Raji (cell line): ENCODE measurements around the gene USP50.

Experiments used
- POLR2A ChIP-seq: IDR thresholded peaks from 2 replicates; pipeline ENCODE4 v1.6.1; 2011; ENCODE audit warnings: low read depth, low read length, control low read depth; ENCODE audit not compliant: insufficient read depth

USP50 gene

DNA sequence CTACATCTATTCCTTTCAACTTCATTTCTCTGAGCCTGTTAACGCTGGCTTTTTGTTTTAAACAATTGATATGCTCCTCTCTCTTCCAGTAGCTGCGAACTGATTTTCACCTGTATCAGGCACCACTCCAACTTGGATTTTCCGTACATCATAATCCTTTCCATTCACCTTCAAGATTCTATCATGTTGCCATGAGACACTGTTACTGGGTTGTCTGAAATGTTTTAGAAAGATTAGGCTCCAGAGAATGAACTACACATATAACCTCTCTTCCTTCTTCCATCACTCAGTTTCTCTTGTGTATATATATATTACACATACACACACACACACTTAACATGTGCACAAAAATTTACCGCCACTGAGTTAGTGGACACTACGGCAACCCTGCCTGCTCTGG is at the start of gene USP50:
TSS of gene USP50 (minus strand) at position 101 of the 400 bp plus-strand sequence. CDS start 141 bp downstream, outside the sequence.
- no peak for TF ChIP-seq POLR2A

GRCh38 chr15:50594311-50594710 is 47.8 kb upstream of the USP50 start:
- TF ChIP-seq POLR2A, result no peak

DNA sequence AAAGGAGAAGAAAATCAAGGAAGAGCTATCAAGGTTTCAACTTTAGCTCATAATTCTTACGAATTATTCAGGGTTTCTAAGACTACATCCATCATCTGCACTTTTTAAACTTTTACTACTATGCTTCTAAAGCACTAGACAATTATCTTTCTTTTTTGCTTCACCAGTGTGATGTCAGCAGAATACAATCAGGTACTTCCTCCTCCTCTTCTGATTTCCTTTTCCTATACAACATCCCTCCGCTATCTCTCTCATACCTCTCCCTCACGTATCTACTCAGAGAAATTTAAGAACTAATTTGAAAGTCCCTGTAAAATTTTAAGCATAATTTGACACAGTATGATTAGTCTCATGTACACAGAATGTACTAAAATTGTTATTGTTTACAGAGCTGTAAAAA is 47.3 kb upstream of the USP50 start:
- no peak for TF ChIP-seq POLR2A

DNA sequence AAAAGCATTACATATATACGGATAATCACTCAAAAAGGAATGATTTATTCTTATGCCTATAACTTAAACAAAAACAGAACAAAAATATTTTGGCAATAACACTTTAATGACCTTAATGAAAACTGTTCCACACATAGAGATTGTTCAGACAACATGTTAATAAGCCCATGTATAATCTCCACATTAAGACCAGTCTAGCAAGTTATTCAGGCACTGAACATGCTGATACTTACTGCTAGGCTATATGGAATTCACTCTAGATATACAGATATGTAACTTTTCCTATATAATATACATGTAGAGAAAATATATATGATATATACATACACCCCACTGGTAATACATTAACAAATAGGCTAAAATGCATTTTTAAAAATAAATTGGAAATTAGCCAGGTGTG is 43.8 kb upstream of the USP50 start:
- TF ChIP-seq POLR2A, result no peak

DNA sequence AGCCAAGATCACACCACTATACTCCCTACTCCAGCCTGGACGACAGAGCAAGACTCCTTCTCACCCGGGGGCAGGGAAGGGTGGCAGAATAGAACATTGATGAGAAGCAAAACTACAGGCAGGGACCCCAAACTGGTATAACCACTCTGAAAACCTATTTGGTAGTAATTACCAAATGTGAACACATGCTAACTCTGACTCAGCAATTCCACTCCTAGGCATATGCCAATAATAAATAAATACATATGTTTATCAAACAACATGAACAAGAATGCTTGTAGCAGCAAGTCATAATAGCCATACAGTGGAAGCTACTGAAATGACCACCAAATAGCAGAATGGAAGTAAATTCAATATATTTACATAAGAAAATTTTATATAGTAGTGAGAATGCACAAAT is 31.0 kb upstream of the USP50 start:
- no peak for TF ChIP-seq POLR2A

GRCh38 chr15:50576166-50576565 is 29.7 kb upstream of the USP50 start:
- TF ChIP-seq POLR2A, result no peak

DNA sequence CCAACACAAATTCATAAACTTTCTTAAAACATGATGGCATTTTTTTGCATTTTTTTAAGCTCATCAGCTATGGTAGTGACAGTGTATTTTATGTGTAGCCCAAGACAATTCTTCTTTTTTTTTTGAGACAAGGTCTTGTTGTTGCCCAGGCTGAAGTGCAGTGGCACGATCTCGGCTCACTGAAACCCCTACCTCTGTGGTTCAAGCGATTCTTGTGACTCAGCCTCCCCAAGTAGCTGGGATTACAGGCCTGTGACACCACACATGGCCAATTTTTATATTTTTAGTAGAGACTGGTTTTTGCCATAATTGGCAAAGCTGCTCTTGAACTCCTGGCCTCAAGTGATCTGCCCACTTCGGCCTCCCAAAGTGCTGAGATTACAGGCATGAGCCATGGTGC is 17.3 kb upstream of the USP50 start:
- TF ChIP-seq POLR2A, result no peak

DNA sequence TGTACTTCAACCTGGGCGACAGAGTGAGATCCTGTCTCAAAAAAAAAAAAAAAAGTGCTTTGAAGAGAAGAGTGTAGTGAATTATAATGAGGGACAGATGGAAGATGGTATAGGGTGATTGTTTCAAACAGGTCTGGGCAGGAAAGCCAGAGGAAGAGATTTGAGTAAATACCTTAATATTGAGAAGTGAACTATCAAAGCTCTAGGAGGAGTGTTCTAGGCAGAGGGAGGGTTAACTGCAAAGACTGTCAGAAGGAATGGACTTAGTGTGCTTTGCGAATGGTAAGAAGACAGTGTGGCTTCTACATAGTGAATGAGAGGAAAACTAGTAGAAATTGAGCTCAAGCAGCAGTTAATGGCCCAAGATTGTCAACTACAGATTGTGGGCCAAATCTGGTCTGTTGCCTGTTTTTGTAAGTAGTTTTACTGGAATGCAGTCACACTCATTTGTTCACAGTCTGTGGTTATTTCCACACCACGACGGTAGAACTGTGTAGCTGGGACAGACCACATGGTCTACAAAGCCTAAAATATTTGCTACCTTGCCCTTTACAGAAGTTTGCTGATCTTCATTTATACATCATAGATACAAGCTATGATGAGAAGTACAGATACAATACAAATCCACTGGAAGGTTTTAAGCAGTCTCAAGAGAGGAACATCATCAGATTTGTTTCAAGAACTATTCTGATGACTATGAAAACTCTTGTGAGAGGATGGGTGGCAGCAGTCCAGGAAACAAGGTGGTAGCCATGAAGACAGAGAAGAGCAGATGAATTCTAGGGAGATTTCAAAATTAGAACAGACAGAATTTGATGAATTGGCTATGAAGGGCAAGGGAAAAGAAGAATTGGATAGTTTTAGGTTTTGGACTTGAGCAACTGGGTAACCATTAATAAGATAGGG is 16.5 kb upstream of the USP50 start:
- TF ChIP-seq POLR2A, result no peak

GRCh38 chr15:50558012-50558411 is 11.5 kb upstream of the USP50 start:
- no peak for TF ChIP-seq POLR2A

- no peak for TF ChIP-seq POLR2A
Observed at GRCh38 chr15:50556642-50557371, 10.3 kb upstream of the USP50 start.

GRCh38 chr15:50552238-50552637 is 5.8 kb upstream of the USP50 start:
- no peak for TF ChIP-seq POLR2A

GRCh38 chr15:50549326-50549725 is 2.9 kb upstream of the USP50 start:
- TF ChIP-seq POLR2A, result no peak

- TF ChIP-seq POLR2A, result no peak
Observed at GRCh38 chr15:50544368-50544767, 2.1 kb downstream of the USP50 start.

- no peak for TF ChIP-seq POLR2A
Observed at GRCh38 chr15:50543556-50543955, 2.9 kb downstream of the USP50 start.

DNA sequence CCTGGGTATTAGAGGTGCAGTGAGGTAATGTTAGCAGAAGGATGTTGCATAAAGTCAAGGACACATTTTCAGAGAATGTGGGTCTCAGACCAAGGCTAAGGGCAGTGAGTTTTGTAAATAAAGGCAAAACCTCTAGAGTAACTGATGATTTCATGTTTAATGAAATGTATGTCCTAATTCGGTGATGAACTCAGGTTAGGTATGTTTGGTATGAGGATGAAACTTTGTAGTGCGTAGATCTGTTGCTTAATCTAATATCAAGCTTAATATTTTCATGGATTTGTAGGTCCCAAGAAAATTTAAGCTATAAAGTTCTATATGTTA is 3.6 kb downstream of the USP50 start:
- TF ChIP-seq POLR2A, result no peak

GRCh38 chr15:50531766-50532165 is 14.7 kb downstream of the USP50 start:
- no peak for TF ChIP-seq POLR2A
